CD4-positive, alpha-beta T cell treated with Interleukin-4 for 4 hours (primary cell): ENCODE measurements around the gene TM2D1.
"Not testable (repeated sequence)": the region's sequence is repeated elsewhere in the genome, so short reads cannot be mapped to it uniquely, and the experiment has no call there.

ENCODE experiments used
- DNase-seq: peaks from one replicate; pipeline ENCODE4 v3.0.0-alpha.2; 2020

The TM2D1 gene

DNA sequence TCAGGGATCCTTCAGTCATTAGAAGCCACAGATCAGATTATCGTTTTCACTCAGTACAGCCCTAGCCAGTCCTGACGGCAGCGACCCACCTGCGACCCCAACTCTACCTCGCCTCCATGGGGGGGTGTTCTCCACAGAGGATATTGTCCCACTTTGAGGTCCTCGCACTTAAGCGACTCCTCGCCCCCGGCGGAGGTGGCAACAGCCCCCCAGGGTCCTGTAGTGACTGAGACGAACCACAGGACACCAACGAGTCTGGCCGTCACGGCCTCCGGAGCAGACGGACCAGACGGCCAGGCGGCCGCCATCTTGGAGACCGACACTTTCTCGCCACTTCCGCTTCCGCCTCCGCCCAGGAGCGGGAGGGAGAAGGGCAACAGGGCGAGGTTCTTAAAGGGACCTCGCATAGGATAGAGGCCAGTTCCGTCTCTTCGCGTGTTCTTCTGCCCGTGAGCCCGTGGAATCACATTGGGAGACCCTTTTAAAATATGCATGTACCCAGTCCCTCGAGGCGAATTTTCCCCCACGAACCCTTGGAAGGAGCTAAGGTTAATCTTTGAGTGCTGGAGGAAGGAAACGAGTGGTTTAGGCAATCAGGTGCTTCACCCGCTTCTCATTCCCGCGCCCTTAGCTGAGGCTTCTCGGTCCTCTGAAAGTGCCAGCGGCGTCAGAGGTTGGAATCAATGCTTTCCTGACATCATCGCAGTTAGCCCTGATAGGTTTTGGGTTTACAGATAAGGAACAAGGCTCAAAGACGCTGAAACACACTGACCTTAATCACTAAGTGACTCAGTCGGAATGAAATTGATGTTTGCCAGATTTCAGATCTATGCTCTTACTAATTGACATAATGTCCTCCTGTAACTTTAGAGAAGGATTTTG lies at the start of gene TM2D1:
TSS of gene TM2D1 (minus strand) at position 329 of the 882 bp plus-strand sequence. CDS start at position 308, 21 bp downstream.
- DNase-seq = peak; percentile 84

DNA sequence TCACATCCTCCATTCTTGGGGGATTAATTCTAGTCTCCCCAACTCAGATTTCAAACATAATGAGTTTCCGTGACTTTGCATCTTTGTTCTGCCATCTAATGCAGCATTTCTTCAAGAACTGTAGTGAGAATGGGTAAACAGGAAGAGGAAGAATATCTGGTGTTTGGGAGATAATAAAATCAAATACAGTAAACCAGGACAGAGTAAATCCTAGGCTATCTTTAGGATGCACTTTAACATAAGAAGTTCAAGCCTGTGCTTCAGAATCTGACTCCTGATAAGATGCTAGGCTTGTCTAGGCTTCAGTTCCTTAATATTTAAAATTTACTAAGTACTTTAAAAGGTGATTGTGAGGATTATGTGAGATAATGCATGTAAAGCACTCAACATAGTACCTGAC lies 45.2 kb upstream of the TM2D1 start:
- DNase-seq = no peak

DNA sequence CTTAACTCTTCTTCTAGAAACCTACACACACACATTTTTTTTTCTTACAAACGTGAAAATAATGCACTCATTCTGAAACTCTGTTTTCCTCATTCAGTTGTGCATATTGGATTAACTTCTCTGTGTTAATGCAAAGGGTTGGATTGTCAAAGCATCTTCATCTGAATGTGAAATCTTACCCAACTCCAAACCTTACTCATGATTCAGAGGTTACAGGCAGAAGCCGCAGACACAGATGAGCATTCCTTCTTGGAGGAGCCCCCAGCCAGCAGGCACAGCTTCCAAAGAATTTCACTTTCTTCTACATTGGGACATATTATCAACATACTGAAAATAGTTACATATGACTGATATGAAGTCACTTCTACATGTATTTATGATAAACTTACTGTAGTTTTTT lies 33.0 kb upstream of the TM2D1 start:
- DNase-seq = no peak

DNA sequence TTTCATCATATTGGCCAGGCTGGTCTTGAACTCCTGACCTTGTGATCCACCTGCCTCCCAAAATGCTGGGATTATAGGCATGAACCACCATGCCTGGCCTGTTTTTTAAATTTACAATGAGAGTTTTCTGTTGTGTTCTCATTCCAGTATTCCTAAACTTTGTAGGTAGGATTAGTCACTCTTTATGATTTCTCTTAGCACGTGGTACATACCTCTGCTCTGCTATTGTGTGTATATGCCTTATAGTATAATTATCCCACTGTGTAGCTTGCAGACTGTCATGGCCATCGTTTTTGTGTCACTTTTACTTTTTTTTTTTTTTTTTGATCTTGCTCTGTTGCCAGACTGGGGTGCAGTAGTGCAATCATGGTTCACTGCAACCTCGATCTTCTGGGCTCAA lies 31.8 kb upstream of the TM2D1 start:
- no peak for DNase-seq

DNA sequence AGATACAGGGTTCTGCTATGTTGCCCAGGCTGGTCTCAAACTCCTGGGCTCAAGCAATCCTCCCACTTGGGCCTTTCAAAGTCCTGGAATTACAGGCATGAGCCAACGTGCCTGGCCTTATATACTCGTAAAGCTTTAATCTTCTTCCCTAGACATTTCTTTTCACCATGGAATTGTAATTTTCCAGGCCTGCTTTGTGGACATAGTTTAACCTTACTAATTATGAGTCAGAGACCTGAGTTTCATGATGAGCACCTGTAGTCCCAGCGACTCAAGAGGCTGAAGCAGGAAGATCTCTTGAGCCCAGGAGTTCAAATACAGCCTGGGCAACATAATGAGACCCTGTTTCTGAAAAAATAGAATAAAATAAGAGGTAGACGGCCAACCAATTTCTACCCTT lies 29.6 kb upstream of the TM2D1 start:
- no peak for DNase-seq

DNA sequence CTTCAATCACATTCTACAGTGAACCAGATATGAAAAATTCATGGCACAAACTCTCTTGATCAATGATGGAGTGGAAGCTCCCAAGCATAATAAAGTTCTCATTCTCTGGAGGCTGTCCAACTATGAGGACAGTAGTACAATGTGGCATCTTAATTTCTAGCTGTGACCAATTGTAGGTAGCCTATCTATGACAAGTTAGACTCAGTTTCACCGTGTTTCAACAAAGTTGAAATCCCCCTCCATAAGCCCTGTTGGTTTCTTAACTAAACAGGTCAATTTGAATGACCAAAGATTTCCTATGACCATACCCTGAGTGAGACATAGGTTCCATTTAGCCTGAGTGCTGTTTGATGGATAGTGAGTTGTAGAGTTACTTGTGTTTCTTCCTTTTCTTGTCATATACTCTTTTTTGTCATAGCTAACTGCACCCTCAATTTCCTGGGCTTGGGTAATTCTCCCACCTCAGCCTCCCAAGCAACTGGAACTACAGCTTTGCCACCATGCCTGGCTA lies 29.1 kb upstream of the TM2D1 start:
- DNase-seq = no peak

DNA sequence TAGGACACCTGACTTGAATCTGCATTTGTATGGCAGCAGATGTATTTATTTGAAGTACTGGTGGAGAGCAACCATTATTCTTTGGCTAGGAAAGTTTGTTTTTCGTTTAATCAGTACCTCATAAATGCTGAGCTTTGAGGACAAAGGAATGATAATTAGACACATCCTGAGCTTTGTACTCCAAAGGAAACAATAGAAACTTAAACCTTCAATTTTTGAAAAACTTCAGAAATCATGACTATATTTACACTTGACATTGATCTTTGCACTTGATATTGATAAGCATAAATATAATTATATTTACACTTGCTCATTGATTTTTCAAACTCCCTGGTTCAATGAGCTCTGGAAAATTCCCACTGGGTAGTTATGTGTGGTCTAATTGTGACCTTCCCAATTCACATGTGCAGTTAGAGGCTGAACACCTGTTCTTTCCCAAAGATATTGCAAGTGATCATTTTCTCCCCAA lies 28.0 kb upstream of the TM2D1 start:
- DNase-seq = no peak

DNA sequence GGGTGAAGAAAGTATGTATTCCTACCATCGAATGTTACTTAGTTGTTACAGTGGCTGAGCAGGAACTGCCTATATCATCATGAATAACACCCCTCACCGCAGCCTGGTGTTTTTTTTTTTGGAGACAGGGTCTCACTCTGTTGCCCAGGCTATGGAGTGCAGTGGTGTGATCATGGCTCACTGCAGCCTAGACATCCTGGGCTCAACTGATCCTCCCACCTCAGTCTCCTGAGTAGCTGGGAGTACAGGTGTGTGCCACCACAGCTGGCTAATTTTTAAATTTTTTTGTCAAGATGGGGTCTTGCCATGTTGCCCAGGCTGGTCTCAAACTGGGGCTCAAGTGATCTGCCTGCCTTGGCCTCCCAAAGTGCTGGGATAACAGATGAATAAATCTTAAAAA lies 24.6 kb upstream of the TM2D1 start:
- no peak for DNase-seq

DNA sequence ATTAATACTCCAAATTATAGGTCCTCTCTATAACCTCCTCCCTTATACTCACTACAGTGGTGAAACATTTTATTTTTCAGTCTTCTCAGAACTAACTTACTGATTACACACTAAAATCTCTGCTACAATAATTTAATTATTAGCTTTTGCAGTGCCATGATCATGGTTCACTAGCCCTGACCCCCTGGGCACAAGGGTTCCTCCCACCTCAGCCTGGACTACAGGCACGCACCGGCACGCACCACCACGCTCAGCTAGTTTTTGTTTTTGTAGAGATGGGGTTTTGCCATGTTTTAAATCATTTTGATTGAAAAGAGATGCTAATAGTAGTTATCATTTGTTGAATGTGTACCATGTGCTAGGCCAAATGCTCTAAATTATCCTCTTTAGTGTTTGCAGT lies 23.6 kb upstream of the TM2D1 start:
- no peak for DNase-seq

DNA sequence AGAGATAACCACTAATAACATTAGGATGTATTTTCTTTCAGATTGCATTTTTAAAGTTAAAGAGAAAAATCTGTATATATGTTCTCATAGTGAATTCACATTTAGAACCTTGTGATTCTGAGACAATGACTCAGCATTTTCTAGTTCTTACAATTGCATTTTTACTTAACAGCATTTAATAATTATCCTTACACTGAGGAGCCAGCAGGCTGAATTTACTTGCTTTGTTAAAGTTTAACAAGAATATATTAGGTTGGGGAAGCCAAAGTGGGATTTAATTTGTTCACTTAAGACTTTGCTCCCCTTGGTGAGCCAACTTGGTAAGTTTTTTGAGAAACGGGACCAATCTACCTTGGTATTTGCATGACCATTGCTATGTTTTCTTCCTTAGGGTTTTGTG lies 21.9 kb upstream of the TM2D1 start:
- DNase-seq = no peak

DNA sequence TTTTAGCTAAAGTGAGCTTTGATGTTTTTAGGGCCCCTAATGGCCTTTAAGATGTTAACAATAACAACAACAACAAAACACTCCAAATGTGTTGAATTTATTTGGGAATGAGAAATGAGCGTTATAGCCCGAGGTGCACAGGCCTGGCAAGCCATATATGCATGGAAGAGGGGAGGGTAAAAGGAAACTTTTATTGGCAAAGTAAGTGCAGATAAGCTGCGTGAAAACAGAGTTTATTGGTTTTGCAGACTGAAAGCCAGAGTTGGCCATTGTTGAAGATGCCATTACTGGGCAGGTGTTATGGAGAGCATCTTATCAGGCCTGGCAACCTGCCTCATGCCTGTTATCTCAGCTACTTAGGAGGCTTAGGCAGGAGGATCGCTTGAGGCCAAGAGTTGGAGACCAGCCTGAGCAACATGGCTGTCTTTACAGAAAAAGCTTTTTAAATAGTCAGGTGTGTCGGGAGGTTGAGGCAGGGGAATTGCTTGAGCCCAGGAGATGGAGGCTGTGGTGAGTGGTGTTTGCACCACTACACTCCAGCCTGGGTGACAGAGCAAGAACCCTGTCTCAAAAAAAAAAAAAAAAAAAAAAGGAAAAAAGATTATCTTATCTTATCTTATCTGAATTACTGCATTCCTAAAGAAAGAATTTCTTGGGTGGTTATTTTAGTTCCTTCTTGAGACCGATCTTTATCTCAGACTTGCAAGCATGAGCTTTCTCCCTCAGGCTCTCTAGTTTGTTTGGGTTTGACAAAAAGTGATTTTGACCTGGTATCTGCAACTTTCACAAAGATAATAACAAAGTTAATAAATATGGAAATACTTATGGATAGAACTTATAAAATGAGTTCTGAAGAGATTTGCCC lies 19.0 kb upstream of the TM2D1 start:
- no peak for DNase-seq

DNA sequence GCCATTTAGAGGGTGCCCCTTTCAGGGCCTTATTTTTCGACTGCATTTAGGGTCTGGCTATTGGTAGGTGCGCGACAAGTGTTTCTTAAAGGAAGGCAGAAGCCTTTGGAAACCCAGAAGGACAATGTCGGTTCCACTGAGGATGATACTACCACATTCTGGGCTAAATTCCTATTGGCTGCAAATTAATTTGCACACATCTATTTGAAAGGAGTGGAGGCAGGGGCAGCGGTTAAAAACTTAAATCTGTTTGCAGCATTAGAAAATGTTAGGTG lies 18.4 kb upstream of the TM2D1 start:
- DNase-seq = no peak

DNA sequence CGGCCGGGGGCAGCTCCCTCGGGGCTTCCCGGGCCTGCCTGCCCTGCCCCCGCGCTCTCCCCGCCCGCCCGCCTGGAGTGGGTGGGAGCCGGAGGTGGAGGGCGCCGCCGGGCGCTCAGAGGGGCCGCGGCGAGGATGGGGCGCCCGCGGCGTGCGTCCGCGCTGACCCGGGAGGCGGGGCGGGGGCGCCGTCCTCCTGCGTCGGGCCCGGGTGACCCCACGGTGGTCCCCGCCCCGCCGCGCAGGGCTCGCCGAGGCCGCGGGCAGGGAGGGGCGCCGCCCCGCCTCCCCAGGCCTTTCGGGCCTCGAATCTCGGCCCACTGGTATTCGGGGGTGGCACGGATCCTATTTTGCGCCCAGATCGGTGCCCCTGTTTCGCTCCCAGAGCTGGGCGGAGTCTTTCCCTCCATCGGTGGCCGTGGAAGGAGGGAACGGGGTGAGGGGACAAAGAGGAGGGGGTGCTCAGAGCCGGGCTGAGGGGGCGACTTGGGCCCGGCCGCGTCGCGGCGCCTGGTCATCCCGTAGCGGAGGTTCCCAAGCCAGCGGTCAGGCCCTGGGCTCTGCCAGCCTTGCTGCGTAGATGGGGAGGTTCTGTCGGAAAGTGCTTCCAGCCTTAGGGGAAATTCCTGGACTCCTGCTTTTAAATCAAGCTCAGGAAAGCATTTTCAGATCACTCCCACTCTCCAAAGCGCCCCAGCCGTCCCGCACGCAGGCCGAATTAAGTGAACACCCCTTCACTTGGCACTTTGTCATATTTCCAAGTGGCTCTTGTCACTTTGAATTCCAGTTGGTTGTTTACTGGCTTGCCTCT lies 17.9 kb upstream of the TM2D1 start:
- DNase-seq = no peak

DNA sequence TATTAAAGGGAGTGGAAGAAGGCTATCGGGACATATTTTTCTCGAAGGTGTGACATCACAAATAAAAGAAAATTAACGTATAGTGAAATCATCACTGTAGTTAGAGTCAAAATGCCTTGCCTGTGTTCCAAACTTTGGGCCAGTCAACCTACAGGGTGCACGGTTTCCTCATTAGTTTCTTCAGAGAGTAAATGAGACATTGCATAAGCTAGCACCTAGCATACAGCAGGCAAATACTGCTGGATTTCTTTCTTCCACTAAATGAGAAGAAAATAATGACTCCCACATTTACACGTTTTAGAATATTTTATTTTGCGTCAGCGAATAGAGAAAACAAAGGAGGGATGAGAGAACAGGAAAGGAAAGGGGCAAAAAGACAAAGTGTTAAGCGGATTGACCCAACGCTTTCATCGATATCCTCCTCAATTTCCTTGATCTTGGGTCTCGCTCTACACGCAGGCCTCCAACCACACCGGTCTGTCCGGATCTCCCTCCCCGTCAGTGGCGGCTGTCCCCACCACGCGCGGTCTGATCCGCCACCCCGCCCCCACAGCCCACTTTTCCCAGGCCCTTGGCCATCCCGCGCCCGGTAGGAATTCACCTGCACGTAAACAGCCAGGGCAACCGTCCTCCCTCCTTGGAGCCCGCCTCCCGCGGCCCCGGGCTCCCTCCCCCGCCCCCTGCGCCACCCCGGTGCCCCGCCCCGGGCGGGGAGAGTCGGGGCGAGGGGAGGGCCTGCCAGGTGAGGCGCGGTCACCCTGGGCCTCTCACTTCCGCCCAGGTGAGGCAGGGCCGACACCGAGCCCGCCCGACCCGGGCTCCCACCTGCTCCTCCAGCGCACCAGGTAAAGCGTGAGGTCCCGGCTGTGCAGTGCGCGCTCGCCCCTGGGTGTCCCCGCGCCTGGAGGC lies 17.0 kb upstream of the TM2D1 start, which contains the start of gene PATJ:
TSS of gene PATJ (plus strand) at position 770 of the 909 bp plus-strand sequence. CDS start 20,413 bp downstream, outside the sequence.
- DNase-seq = peak; percentile 62

DNA sequence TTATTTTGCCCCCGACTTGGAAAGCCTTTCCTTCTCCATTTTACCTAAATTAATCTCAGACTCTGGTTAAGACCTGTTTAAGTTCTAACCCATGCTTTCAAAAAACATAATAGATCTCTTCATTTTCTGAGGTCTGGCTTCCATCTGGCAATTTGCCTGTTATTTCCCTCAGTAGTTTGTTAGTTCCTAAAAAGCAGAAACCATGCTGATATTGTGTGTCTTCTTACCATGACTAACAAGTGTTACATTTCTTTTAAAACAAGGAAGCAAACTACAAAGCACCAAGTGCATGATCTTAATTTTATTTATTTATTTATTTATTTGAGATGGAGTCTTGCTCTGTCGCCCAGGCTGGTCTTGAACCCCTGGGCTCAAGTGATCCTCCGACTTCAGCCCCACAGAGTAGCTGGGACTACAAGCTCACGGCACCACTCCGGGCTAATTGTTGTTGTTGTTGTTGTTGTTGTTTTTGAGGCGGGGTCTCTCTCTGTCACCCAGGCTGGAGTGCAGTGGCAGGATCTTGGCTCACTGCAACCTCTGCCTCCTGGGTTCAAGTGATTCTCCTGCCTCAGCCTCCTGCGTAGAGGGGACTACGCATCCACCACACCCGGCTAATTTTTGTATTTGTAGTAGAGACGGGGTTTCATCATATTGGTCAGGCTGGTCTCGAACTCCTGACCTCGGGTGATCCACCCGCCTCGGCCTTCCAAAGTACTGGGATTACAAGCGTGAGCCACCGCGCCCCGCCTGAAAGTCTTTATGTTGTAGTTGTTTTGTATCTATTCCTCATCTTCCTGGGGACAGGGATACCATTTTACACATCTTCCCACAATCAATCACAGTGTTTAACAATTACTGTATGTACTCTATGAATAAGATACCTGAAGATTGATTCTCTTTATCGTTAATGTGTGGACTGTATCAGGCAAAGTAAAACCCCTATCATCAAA lies 16.1 kb upstream of the TM2D1 start:
- DNase-seq = no peak

DNA sequence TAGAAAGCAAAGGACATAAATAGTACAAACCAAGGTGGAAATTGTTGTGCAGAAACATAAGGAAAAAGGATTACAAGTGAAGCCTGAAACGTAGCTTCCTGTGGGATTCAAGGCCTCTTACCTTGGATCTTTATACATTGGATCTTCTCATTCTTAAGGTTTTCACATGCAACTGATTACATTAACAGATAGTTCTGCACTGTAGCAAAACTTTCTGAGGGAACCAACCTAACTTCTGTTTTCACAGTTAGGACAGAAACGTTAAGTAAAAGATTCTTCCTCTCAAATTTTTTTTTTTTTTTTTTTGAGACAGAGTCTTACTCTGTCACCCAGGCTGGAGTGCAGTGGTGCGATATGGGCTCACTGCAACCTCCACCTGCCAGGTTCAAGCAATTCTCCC lies 7.8 kb upstream of the TM2D1 start:
- no peak for DNase-seq

DNA sequence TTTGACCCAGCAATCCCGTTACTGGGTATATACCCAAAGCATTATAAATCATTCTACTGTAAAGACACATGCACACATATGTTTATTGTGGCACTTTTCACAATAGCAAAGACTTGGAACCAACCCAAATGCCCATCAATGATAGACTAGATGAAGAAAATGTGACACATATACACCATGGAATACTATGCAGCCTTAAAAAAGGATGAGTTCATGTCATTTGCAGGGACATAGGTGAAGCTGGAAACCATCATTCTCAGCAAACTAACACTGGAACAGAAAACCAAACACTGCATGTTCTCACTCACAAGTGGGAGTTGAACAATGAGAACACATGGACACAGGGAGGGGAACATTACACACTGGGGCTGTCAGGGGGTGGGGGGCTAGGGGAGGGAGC lies 5.7 kb upstream of the TM2D1 start:
- not testable (repeated sequence) for DNase-seq

DNA sequence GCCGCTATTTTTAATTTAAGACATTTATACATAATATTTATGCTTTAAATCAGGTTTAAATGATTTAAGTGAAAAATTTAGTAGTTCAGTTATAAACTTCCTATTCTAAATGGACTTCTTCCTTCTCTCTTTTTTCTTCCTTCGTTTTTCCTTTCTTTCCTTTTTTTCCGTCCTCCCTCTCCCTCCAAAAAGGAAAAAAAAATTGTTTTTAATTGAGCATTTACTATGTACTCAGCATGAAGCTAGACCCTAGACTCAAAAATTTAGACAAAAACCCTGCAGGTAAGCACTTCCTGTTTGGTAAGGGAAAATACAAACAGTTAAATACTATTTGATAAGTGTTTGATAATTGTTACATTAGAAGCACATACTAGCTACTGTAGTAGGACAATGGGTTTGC lies 2.6 kb upstream of the TM2D1 start:
- no peak for DNase-seq

DNA sequence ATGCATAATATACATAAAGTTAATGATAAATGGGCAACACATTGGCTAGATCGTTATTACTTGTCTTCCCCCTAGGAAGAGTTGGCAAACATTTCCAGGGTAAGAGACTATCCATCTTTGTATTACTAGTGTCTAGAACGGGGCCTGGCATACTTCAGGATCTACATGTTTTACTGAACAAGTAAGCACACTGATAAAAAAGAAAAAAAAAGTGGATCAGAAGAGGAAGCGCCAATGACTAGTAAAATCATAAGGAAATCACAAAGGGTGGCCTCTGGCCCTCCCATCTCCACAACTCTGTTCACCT lies 482 bp downstream of the TM2D1 start:
- no peak for DNase-seq

DNA sequence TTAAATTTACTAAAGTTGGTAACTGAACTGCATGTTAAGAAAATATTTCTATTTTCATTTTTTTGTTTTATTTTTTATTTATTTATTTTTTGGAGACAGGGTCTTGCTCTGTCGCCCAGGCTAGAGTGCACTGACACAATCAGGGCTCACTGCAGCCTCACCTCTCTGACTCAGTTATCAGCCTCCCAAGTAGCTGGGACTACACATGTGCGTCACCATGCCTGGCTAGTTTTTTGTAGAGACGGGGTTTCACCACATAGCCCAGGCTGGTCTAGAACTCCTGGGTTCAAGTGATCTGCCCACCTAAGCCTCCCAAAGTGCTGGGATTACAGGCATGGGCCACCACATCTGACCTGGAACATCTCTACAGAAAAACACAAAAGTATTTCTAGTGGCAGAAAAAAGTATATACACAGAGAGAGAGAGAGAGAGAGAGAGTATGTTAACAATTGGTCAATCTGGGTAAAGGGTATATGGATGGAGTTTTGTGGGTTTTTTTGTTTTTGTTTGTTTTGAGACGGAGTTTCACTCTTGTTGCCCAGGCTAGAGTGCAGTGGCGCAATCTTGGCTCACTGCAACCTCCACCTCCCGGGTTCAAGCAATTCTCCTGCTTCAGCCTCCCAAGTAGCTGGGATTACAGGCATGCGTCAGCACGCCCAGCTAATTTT lies 5.8 kb downstream of the TM2D1 start:
- not testable (repeated sequence) for DNase-seq
